ENCODE measurements around the gene DAG1. TPM values are rescaled to one million over a fixed set of nuclear protein-coding genes. Genes with fewer than 3 reads are reported as not detected.

Gene DAG1
- total RNA-seq, result 62.4 and 126 TPM in 2 replicates

DNA sequence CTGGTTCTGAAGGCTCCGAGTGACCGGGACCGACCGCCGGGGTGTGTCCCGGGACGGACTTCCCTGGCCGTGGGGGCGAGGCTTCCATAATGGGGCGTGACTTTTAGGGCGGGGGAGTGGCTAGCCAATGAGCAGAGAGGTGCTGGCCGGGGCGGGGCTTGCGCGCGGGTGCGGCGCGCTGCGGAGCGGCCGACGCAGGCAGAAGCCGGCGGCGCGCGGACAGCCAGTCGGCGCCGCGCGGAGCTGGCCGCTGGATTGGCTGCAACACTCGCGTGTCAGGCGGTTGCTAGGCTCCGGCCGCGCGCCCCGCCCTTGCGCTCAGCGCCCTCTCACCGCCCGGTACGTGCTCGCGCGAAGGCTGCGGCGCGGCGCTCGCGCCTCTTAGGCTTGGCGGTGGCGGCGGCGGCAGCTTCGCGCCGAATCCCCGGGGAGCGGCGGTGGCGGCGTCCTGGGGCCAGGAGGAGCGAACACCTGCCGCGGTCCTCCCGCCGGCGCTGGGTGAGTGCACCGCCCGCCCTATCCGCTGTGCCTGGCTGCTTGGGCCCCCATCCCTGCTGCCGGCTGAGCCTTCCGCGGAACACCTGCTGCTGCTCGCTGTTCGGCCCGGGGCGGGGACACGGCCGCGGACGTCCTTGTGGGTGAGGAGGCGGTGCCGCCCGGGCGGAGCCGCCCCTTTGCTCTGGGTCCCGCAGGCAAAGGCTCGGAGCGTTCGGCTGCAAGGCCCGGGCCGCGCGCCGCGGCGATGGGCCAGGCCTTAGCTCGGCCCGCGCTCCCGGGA lies at the start of gene DAG1:
Gene DAG1, plus strand, starts transcription at position 332 of the 778 bp plus-strand sequence. CDS start 40,268 bp downstream, outside the sequence.

DNA sequence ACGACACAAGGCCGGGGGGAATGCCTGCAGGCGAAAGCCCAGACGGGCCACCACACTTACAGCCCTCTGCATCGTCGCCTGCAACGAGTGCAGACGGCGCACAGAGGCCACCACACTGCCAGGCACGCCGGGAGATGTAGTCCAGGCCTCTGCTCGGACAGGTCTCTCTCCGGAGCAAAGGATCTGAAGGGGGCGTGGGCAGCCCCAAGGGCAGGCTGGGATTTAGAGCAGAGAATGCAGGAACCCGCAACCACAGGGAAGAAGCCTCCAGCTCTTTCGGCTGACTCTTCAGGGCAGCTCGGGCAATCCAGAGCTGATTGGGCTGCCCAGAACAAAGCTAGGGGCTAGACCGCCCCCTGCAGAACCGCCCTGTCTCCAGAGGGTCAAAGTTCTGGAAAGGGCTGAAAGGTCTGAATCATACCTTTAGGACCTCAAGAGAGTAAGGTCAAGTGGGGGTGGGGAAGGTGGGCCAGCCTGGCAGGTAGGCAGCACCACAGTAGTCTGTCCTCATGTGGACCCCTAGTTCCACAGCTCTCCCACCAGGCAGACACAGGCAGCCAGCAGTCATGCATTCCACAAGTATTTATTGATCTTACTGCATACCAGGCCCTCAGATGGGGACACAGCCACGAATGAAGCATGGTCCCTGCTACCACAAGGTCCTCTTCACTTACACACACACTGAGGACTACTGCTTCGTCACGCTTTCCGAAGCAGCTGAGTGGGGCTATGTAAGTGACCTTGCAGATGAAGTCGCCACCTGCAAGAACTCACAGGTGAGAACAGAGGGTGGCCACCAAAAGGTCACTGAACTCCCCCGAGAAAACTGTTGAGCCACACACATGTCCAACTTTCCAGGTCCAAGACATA lies 47.5 kb upstream of the DAG1 start, which contains the start of gene AMT:
Gene AMT, minus strand, starts transcription at position 95 of the 870 bp plus-strand sequence. Its CDS starts 23 bp downstream, at position 72.

DNA sequence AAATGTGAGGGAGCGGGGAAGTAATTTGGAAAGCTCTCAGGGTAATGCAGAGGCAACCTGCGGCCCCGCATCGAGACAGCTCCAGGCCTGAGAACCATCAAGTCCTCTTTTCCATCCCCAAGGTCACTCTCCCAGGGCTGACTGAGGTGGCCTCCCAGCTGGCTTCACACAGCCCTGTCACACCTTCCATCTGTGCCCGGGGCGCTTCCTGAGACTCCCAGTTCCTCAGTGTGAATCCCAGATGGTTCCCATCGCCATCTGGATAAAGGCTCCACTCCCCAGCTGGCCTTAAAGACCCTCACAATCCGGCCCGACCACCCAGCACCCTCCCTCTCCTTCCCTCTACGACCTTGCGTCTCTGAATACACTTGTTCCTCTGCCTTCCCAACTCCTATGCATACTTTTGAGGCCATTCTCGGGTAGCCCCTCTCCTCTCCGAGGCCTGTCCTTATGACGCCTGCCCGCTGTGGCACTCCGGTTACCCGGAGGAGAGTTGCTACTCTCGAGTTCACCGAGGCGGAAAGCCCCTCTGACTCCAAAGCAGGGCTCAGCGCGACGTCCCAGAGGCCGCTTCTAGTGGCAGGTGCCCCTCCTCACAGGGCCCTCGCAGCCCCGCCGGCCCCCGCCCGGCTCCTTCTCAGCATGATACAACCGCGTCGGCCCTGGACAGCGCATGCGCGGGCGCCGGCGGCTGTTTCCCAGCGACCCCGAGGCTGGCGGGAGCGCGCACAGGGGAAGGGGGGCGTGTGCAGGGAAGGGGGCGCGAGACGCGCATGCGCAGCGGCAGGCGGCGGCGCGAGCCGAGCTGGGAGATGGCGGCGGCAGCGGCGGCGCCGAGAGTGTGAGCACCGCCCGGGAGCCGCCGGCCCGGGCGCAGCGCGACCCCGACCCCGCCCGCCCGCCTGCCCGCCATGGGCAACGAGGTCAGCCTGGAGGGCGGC lies 83.9 kb downstream of the DAG1 start, which contains the start of gene BSN:
Gene BSN, plus strand, starts transcription at position 786 of the 941 bp plus-strand sequence. Its CDS starts 126 bp downstream, at position 912.

Small RNA genes lying within 50 kb of the gene (small RNA-seq; reads per million reads assigned to genes)
- not detected for gene RNA5SP130 (ENCODE audit: low replicate concordance)

Other genes starting within 250 kb of the DAG1 start
- 1.1 and 1.3 TPM in 2 replicates for gene C3orf62, start 193.0 kb upstream of the DAG1 start, total RNA-seq
- 20.8 and 26.9 TPM in 2 replicates for gene USP4, start 130.2 kb upstream of the DAG1 start, total RNA-seq
- 136 and 298 TPM in 2 replicates for gene GPX1, start 111.9 kb upstream of the DAG1 start, total RNA-seq
- gene RHOA, start 58.3 kb upstream of the DAG1 start, total RNA-seq, result 748 and 795 TPM in 2 replicates
- gene TCTA, start 57.8 kb upstream of the DAG1 start, total RNA-seq, result 19.7 and 27.3 TPM in 2 replicates
- gene AMT, start 47.8 kb upstream of the DAG1 start, total RNA-seq, result 0.29 and 1.1 TPM in 2 replicates
- 5.7 and 6.6 TPM in 2 replicates for gene NICN1, start 40.9 kb upstream of the DAG1 start, total RNA-seq
- gene BSN, start 84.2 kb downstream of the DAG1 start, total RNA-seq, result 0.14 and 0.22 TPM in 2 replicates
- gene APEH, start 204.1 kb downstream of the DAG1 start, total RNA-seq, result 102 and 155 TPM in 2 replicates
- gene MST1, start 219.2 kb downstream of the DAG1 start, total RNA-seq, result 5.7 and 5.9 TPM in 2 replicates
- gene RNF123, start 219.3 kb downstream of the DAG1 start, total RNA-seq, result 34.8 and 39.7 TPM in 2 replicates
- gene AMIGO3, start 249.4 kb downstream of the DAG1 start, total RNA-seq, result 2.1 and 2.4 TPM in 2 replicates